Liver (tissue), 3 donors: ENCODE data around the gene MIA3.

ENCODE experiments used
- FOXA1 ChIP-seq: IDR thresholded peaks from 2 replicates; pipeline ENCODE4 v1.6.1; 2016; ENCODE audit warnings: antibody characterized with exemption
- GABPA ChIP-seq, 2 donors: IDR thresholded peaks in 1 of 2; conservative IDR thresholded peaks in 1 of 2; 2 replicates each; pipeline ENCODE4 v1.6.1; 2016; ENCODE audit warnings: antibody characterized with exemption in 2 of 2, mild to moderate bottlenecking in 1 of 2, moderate library complexity in 1 of 2
- HNF4G ChIP-seq: IDR thresholded peaks from 2 replicates; pipeline ENCODE4 v1.6.1; 2016; ENCODE audit warnings: antibody characterized with exemption
- JUND ChIP-seq, 2 donors: IDR thresholded peaks; 2 replicates each; pipeline ENCODE4 v1.6.1; 2016; ENCODE audit warnings: antibody characterized with exemption in 2 of 2
- NR2F2 ChIP-seq: IDR thresholded peaks from 2 replicates; pipeline ENCODE4 v1.6.1; 2016; ENCODE audit warnings: antibody characterized with exemption
- RAD21 ChIP-seq, 2 donors: IDR thresholded peaks; 2 replicates each; pipeline ENCODE4 v1.6.1; 2016; ENCODE audit warnings: antibody characterized with exemption in 2 of 2, mild to moderate bottlenecking in 2 of 2
- RXRA ChIP-seq, 2 donors: IDR thresholded peaks; 2 replicates each; pipeline ENCODE4 v1.6.1; 2017 to 2018; ENCODE audit warnings: antibody characterized with exemption in 2 of 2, mild to moderate bottlenecking in 1 of 2
- SP1 ChIP-seq: IDR thresholded peaks from 2 replicates; pipeline ENCODE4 v1.6.1; 2018; ENCODE audit warnings: antibody characterized with exemption, mild to moderate bottlenecking
- TAF1 ChIP-seq: conservative IDR thresholded peaks from 2 replicates; pipeline ENCODE4 v1.6.1; 2016; ENCODE audit warnings: antibody characterized with exemption, mild to moderate bottlenecking
- YY1 ChIP-seq: IDR thresholded peaks from 2 replicates; pipeline ENCODE4 v1.6.1; 2016; ENCODE audit warnings: antibody characterized with exemption, mild to moderate bottlenecking
- TF ChIP-seq, protein P1 (sequence below): IDR thresholded peaks from 2 replicates; pipeline ENCODE4 v1.6.1; 2016; ENCODE audit warnings: antibody characterized with exemption
- TF ChIP-seq, protein P2 (sequence below): fragments of 150-350 bp; IDR thresholded peaks from 2 replicates; pipeline ENCODE4 v1.5.1; 2017; ENCODE audit warnings: improper control_type of control experiment, low read depth, low read length; ENCODE audit not compliant: missing input control
- TF ChIP-seq, protein P3 (sequence below): IDR thresholded peaks from 2 replicates; pipeline ENCODE4 v1.6.1; 2016; ENCODE audit warnings: antibody characterized with exemption
- TF ChIP-seq, protein P4 (sequence below): IDR thresholded peaks from 2 replicates; pipeline ENCODE4 v1.6.1; 2016; ENCODE audit warnings: antibody characterized with exemption, mild to moderate bottlenecking
- donor health status: healthy.
- donor health status: healthy.

DNA sequence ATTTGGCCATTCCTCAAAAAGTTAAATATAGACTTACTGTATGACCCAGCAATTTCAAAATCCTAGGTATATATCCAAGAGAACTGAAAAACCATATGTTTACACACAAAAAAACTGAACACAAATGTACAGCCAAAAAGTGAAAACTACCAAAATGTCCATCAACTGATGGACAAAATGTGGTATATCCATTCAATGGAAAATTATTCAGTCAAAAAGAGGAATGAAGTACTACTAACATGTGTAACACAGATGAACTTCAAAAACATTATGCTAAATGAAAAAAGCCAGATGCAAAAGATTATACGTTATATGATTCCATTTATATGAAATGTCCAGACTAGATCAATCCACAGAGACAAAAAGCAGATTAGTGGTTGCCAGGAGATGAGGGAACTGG, 86.4 kb downstream of the MIA3 start:
- TF ChIP-seq, protein P1, sequence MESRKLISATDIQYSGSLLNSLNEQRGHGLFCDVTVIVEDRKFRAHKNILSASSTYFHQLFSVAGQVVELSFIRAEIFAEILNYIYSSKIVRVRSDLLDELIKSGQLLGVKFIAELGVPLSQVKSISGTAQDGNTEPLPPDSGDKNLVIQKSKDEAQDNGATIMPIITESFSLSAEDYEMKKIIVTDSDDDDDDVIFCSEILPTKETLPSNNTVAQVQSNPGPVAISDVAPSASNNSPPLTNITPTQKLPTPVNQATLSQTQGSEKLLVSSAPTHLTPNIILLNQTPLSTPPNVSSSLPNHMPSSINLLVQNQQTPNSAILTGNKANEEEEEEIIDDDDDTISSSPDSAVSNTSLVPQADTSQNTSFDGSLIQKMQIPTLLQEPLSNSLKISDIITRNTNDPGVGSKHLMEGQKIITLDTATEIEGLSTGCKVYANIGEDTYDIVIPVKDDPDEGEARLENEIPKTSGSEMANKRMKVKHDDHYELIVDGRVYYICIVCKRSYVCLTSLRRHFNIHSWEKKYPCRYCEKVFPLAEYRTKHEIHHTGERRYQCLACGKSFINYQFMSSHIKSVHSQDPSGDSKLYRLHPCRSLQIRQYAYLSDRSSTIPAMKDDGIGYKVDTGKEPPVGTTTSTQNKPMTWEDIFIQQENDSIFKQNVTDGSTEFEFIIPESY = no peak
- TF ChIP-seq, protein P2, sequence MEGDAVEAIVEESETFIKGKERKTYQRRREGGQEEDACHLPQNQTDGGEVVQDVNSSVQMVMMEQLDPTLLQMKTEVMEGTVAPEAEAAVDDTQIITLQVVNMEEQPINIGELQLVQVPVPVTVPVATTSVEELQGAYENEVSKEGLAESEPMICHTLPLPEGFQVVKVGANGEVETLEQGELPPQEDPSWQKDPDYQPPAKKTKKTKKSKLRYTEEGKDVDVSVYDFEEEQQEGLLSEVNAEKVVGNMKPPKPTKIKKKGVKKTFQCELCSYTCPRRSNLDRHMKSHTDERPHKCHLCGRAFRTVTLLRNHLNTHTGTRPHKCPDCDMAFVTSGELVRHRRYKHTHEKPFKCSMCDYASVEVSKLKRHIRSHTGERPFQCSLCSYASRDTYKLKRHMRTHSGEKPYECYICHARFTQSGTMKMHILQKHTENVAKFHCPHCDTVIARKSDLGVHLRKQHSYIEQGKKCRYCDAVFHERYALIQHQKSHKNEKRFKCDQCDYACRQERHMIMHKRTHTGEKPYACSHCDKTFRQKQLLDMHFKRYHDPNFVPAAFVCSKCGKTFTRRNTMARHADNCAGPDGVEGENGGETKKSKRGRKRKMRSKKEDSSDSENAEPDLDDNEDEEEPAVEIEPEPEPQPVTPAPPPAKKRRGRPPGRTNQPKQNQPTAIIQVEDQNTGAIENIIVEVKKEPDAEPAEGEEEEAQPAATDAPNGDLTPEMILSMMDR = no peak
- TF ChIP-seq YY1 (no peak), SP1 (no peak), RAD21 (IDR thresholded peaks at IDR 0.05) (no peak), GABPA (IDR thresholded peaks at IDR 0.05 in 1 of 2, conservative IDR thresholded peaks at IDR 0.05 in 1 of 2) (no peak), FOXA1 (no peak), TAF1 (no peak), JUND (IDR thresholded peaks at IDR 0.05) (no peak), RXRA (IDR thresholded peaks at IDR 0.05) (no peak), HNF4G (no peak), NR2F2 (no peak)
- TF ChIP-seq, protein P3, sequence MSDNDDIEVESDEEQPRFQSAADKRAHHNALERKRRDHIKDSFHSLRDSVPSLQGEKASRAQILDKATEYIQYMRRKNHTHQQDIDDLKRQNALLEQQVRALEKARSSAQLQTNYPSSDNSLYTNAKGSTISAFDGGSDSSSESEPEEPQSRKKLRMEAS = no peak
- TF ChIP-seq, protein P4, sequence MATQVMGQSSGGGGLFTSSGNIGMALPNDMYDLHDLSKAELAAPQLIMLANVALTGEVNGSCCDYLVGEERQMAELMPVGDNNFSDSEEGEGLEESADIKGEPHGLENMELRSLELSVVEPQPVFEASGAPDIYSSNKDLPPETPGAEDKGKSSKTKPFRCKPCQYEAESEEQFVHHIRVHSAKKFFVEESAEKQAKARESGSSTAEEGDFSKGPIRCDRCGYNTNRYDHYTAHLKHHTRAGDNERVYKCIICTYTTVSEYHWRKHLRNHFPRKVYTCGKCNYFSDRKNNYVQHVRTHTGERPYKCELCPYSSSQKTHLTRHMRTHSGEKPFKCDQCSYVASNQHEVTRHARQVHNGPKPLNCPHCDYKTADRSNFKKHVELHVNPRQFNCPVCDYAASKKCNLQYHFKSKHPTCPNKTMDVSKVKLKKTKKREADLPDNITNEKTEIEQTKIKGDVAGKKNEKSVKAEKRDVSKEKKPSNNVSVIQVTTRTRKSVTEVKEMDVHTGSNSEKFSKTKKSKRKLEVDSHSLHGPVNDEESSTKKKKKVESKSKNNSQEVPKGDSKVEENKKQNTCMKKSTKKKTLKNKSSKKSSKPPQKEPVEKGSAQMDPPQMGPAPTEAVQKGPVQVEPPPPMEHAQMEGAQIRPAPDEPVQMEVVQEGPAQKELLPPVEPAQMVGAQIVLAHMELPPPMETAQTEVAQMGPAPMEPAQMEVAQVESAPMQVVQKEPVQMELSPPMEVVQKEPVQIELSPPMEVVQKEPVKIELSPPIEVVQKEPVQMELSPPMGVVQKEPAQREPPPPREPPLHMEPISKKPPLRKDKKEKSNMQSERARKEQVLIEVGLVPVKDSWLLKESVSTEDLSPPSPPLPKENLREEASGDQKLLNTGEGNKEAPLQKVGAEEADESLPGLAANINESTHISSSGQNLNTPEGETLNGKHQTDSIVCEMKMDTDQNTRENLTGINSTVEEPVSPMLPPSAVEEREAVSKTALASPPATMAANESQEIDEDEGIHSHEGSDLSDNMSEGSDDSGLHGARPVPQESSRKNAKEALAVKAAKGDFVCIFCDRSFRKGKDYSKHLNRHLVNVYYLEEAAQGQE = no peak
